Keratinocyte (primary cell): ENCODE measurements around the gene SKOR2.

Experiments
- EZH2 ChIP-seq: IDR thresholded peaks from one replicate; pipeline ENCODE4 v1.6.1; 2012; ENCODE audit warnings: inconsistent platforms, mild to moderate bottlenecking, low read length, moderate library complexity
- TF ChIP-seq, protein P1 (sequence below), 3 experiments: IDR thresholded peaks in 1 of 3; conservative IDR thresholded peaks in 1 of 3; optimal IDR thresholded peaks in 1 of 3; 2 replicates in 2 of 3; 3 replicates in 1 of 3; pipeline versions ENCODE3 to v1.5.1; 2011; ENCODE audit warnings: low read length in 3 of 3, mild to moderate bottlenecking in 3 of 3, moderate library complexity in 2 of 3, control low read depth in 1 of 3, inconsistent platforms in 1 of 3; ENCODE audit not compliant: insufficient read depth in 2 of 3; ENCODE audit errors: extremely low read depth in 1 of 3

DNA sequence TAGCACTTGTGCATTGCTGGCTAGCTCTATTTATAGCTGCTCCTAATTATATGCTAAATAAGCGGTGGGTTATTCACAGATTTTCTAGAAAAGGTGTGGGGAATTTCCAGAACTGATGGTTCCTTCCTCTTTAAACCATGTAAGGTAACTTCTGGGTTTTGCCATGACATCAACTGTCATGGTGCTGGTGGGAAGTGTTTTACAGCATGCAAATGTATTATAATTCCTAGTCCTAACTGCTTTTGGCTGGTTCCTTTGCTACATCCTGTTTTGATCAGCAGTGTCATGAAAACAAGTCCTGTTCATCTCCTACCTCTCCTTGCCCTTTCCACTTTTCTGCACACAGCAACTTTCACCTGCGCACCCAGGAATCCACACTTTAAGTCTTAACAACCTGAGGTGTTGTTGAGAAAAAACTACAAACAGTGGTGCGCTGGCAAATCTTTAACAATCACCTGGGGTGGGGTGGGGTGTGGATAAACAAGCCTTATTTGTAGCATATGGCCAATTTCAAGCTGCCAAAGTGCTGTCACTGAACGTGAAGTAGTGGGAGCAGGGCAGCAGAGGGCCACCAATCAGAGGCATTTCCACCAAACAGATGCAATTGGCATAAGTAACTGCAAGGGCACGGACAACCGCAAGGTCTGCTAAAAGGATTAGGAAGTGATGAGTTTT, 33.4 kb upstream of the SKOR2 start:
- TF ChIP-seq, protein P1, sequence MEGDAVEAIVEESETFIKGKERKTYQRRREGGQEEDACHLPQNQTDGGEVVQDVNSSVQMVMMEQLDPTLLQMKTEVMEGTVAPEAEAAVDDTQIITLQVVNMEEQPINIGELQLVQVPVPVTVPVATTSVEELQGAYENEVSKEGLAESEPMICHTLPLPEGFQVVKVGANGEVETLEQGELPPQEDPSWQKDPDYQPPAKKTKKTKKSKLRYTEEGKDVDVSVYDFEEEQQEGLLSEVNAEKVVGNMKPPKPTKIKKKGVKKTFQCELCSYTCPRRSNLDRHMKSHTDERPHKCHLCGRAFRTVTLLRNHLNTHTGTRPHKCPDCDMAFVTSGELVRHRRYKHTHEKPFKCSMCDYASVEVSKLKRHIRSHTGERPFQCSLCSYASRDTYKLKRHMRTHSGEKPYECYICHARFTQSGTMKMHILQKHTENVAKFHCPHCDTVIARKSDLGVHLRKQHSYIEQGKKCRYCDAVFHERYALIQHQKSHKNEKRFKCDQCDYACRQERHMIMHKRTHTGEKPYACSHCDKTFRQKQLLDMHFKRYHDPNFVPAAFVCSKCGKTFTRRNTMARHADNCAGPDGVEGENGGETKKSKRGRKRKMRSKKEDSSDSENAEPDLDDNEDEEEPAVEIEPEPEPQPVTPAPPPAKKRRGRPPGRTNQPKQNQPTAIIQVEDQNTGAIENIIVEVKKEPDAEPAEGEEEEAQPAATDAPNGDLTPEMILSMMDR (optimal IDR thresholded peaks at IDR 0.05 in 1 of 3, IDR thresholded peaks at IDR 0.05 in 1 of 3, conservative IDR thresholded peaks at IDR 0.05 in 1 of 3; ENCODE audit: extremely low read depth in 1 of 3, insufficient read depth in 2 of 3, low read length in 3 of 3): no peak
- no peak for TF ChIP-seq EZH2
